GM12891 (cell line): ENCODE results near the gene FGF16.

Experiments used
- POLR2A ChIP-seq: IDR thresholded peaks from 2 replicates; pipeline ENCODE4 v1.6.1; 2011; ENCODE audit warnings: low read depth, low read length, control low read depth
- POLR2AphosphoS5 ChIP-seq: IDR thresholded peaks from 2 replicates; pipeline ENCODE4 v1.6.1; 2011; ENCODE audit warnings: low read depth, low read length, control low read depth
- POU2F2 ChIP-seq: IDR thresholded peaks from 2 replicates; pipeline ENCODE4 v1.6.1; 2011; ENCODE audit warnings: low read depth, mild to moderate bottlenecking, control low read depth, low read length, moderate library complexity
- SPI1 ChIP-seq: IDR thresholded peaks from 2 replicates; pipeline ENCODE4 v1.6.1; 2011; ENCODE audit warnings: low read depth, low read length, control low read depth
- TAF1 ChIP-seq: IDR thresholded peaks from 2 replicates; pipeline ENCODE4 v1.6.1; 2011; ENCODE audit warnings: low read depth, low read length, control low read depth

GRCh38 chrX:77433001-77433400, 14.2 kb upstream of the FGF16 start:
- TF ChIP-seq POLR2A, result no peak
- TF ChIP-seq TAF1, result no peak
- no peak for TF ChIP-seq POLR2AphosphoS5
- TF ChIP-seq SPI1, result no peak
- TF ChIP-seq POU2F2, result no peak
